Endodermal cell (in vitro differentiated cells): ENCODE measurements around the gene MAPK14. TPM values are rescaled to one million over a fixed set of nuclear protein-coding genes. Genes with fewer than 3 reads are reported as not detected.
"Not testable (repeated sequence)": the region's sequence is repeated elsewhere in the genome, so short reads cannot be mapped to it uniquely, and the experiment has no call there.

Experiments used
- DNase-seq: peaks from one replicate; pipeline ENCODE4 v3.0.0-alpha.2; 2017
- H3K27ac ChIP-seq: 2 replicates; pipeline ENCODE4 v1.5.1; 2013; ENCODE audit warnings: mild to moderate bottlenecking, low read depth, low read length, moderate library complexity
- H3K27me3 ChIP-seq: 2 replicates; pipeline ENCODE4 v1.6.1; 2013; ENCODE audit warnings: mild to moderate bottlenecking, low read length, moderate library complexity; ENCODE audit not compliant: insufficient read depth, control insufficient read depth, poor library complexity, severe bottlenecking
- H3K36me3 ChIP-seq: 2 replicates; pipeline ENCODE4 v1.7.0; 2013; ENCODE audit warnings: mild to moderate bottlenecking, low read length, moderate library complexity; ENCODE audit not compliant: control insufficient read depth, insufficient read depth
- H3K4me1 ChIP-seq: one replicate; pipeline ENCODE4 v1.7.0; 2013; ENCODE audit warnings: low read length; ENCODE audit not compliant: control insufficient read depth, insufficient read depth
- H3K4me3 ChIP-seq: 2 replicates; pipeline ENCODE4 v1.5.1; 2013; ENCODE audit warnings: mild to moderate bottlenecking, low read length, moderate library complexity
- H3K9ac ChIP-seq: 2 replicates; pipeline ENCODE4 v1.6.1; 2013; ENCODE audit warnings: mild to moderate bottlenecking, low read length, moderate library complexity; ENCODE audit not compliant: poor library complexity, severe bottlenecking; ENCODE audit errors: extremely low read depth
- H3K9me3 ChIP-seq: 2 replicates; pipeline ENCODE4 v1.6.1; 2013; ENCODE audit warnings: mild to moderate bottlenecking, low read length, moderate library complexity; ENCODE audit not compliant: control insufficient read depth
- H3K27ac Mint-ChIP-seq: 2 replicates; pipeline ENCODE4 v1.8.0; 2020; ENCODE audit warnings: mixed read lengths
- H3K27me3 Mint-ChIP-seq: 2 replicates; pipeline ENCODE4 v1.8.0; 2021; ENCODE audit warnings: mild to moderate bottlenecking, mixed read lengths; ENCODE audit not compliant: insufficient read depth
- H3K36me3 Mint-ChIP-seq: 2 replicates; pipeline ENCODE4 v1.8.0; 2020; ENCODE audit warnings: low read depth, mixed read lengths
- H3K4me1 Mint-ChIP-seq: 2 replicates; pipeline ENCODE4 v1.8.0; 2020; ENCODE audit warnings: mixed read lengths
- H3K4me3 Mint-ChIP-seq: 2 replicates; pipeline ENCODE4 v1.8.0; 2020; ENCODE audit warnings: mild to moderate bottlenecking, moderate library complexity, mixed read lengths
- H3K9me3 Mint-ChIP-seq: 2 replicates; pipeline ENCODE4 v1.8.0; 2020; ENCODE audit warnings: mild to moderate bottlenecking, mixed read lengths
- WGBS, 2 experiments: methylation state at CpG; one replicate each; pipeline versions ENCODE4 v1.1.5 to v1.1.7; 2013; ENCODE audit warnings: missing lambda C conversion rate in 2 of 2, mixed read lengths in 1 of 2; ENCODE audit not compliant: insufficient coverage in 1 of 2, insufficient read length in 1 of 2; 5-methylcytosine and 5-hydroxymethylcytosine counted together
- total RNA-seq, 2 donors: library from RNA; stranded (reverse); fragmentation: NEBNext Ultra II Directional in 1 of 2; extraction: Animal tissue kit (Norgen Biotek cat#: 25700) in 1 of 2; gene quantifications; 2 replicates in 1 of 2; 3 replicates in 1 of 2; pipeline ENCODE4 v1.2.1, GENCODE V29; 2021
- TF ChIP-seq, protein P1 (sequence below): fragments of 200-600 bp; sonication (generic); conservative IDR thresholded peaks from 2 replicates; pipeline ENCODE4 v1.5.0; 2021; ENCODE audit warnings: antibody characterized with exemption, mild to moderate bottlenecking

Gene MAPK14
- total RNA-seq, 2 donors from 2014 or later = 36.4 to 40.6 TPM

DNA sequence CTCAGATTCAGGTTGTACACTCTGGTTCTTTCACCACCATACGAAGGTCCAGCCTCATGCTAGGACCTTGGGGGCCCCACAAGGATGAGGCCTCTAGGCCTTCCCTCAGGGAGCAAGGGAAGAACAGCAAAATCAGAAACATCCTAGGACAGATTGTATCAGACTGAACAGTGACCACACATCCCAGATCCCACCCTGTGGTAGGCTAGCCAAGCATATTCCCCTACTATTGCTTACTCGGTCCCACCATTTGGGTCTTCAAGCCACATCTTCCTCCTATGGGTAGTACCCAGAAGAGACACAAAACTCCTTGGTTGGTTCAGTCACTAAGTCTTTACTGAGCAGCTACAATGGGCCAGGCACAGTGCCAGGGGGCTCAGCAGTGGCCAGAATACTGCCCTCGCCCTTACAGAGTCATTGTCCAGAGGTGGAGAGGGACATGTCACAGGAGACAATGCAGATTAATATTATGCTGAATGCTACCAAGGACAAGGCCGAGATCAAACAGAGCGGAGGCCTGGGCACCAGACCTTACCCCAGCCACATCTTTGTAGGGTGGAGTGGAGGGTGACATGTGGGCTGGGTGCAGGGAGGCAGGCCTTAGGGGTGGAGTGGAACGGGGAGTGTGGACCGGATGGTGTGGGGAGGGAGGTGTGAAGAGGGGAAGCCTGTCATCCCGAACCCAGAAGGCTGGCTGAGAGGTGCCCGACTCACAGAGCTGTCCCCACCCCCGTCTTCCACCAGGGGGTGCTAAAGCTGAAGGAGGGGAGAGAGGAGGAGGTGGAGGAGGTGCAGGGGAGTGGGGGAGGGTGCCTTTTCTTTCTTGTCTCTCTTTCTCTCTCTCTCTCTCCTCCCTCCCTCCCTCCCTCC lies 95.9 kb downstream of the MAPK14 start:
- Histone ChIP-seq H3K36me3 (no peaks in the 10 kb centered on the region), H3K27me3 (peaks cover 6% of the 10 kb centered on the region), H3K4me3 (no peak overlapping the region), H3K4me1 (no peaks in the 10 kb centered on the region), H3K27ac (no peak overlapping the region), H3K9ac (no peak overlapping the region), H3K9me3 (no peaks in the 10 kb centered on the region)
- no peaks in the 10 kb centered on the region for H3K9me3 Mint-ChIP-seq
- no peak overlapping the region for H3K27ac Mint-ChIP-seq
- no peak overlapping the region for H3K4me3 Mint-ChIP-seq
- DNase-seq = peak; percentile 95
- TF ChIP-seq, protein P1, sequence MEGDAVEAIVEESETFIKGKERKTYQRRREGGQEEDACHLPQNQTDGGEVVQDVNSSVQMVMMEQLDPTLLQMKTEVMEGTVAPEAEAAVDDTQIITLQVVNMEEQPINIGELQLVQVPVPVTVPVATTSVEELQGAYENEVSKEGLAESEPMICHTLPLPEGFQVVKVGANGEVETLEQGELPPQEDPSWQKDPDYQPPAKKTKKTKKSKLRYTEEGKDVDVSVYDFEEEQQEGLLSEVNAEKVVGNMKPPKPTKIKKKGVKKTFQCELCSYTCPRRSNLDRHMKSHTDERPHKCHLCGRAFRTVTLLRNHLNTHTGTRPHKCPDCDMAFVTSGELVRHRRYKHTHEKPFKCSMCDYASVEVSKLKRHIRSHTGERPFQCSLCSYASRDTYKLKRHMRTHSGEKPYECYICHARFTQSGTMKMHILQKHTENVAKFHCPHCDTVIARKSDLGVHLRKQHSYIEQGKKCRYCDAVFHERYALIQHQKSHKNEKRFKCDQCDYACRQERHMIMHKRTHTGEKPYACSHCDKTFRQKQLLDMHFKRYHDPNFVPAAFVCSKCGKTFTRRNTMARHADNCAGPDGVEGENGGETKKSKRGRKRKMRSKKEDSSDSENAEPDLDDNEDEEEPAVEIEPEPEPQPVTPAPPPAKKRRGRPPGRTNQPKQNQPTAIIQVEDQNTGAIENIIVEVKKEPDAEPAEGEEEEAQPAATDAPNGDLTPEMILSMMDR = peak; percentile 79
- 64 to 100% methylated on average over 3 to 8 of the region's 10 CpGs for WGBS, 2 experiments
- H3K36me3 Mint-ChIP-seq = no peaks in the 10 kb centered on the region
- H3K4me1 Mint-ChIP-seq = peaks cover 9% of the 10 kb centered on the region
- peaks cover 12% of the 10 kb centered on the region for H3K27me3 Mint-ChIP-seq

DNA sequence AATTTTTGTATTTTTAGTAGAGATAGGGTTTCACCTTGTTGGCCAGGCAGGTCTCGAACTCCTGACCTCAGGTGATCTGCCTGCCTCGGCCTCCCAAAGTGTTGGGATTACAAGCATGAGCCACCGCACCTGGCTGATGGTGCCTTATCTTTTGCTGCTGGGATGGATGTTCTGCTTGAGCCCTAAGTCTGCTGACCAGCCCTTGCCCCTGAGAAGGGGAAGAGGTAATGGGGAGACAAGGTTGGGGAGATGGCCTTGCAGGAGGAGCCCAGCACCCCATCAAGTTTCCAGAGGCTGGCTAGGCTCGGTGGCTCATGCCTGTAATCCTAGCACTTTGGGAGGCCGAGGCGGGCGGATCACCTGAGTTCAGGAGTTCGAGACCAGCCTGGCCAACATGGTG lies 96.7 kb downstream of the MAPK14 start:
- DNase-seq, H3K27me3 ChIP-seq, H3K27ac ChIP-seq, H3K9me3 Mint-ChIP-seq, H3K4me1 Mint-ChIP-seq, H3K4me3 ChIP-seq, H3K9ac ChIP-seq, H3K36me3 ChIP-seq, H3K4me1 ChIP-seq, H3K4me3 Mint-ChIP-seq, H3K27ac Mint-ChIP-seq, H3K9me3 ChIP-seq, H3K36me3 Mint-ChIP-seq: not testable (repeated sequence)
- 87 to 93% methylated on average over 7 to 8 of the region's 8 CpGs for WGBS, 2 experiments
- peaks cover 16% of the 10 kb centered on the region for H3K27me3 Mint-ChIP-seq

DNA sequence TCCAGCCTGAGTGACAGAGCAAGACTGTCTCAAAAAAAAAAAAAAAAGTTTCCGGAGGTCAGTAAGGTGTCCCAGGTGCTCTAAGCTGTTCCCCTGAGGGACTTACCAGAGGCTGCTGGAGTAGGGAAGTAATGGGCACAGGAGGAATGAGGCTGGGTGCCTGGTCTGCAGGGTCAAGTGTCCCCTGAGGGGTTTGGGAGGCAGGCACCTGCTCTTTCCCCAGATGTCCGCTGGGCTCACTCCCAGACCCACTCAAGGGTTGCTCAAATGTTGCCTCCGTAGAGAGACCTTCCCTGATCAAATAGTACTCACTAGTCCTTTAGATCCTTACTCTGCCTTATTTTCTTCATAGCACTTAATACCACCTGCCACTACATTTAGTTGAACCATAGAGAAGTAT lies 97.3 kb downstream of the MAPK14 start:
- WGBS, 2 experiments = 92 to 100% methylated on average over 3 of the region's 3 CpGs
- TF ChIP-seq, protein P1 = no peak
- H3K27ac Mint-ChIP-seq = no peak overlapping the region
- peaks cover 18% of the 10 kb centered on the region for H3K27me3 Mint-ChIP-seq
- H3K36me3 Mint-ChIP-seq = no peaks in the 10 kb centered on the region
- peaks cover 14% of the 10 kb centered on the region for H3K27me3 ChIP-seq
- no peaks in the 10 kb centered on the region for H3K9me3 ChIP-seq
- H3K36me3 ChIP-seq = no peaks in the 10 kb centered on the region
- H3K9me3 Mint-ChIP-seq = no peaks in the 10 kb centered on the region
- no peak overlapping the region for H3K27ac ChIP-seq
- H3K4me1 ChIP-seq = no peaks in the 10 kb centered on the region
- H3K4me1 Mint-ChIP-seq = peaks cover 12% of the 10 kb centered on the region
- no peak for DNase-seq
- no peak overlapping the region for H3K4me3 Mint-ChIP-seq
- H3K9ac ChIP-seq = no peak overlapping the region
- H3K4me3 ChIP-seq = no peak overlapping the region
